Measurements from ENCODE around the gene S100A5.
"Not testable (repeated sequence)": the region's sequence is repeated elsewhere in the genome, so short reads cannot be mapped to it uniquely, and the experiment has no call there.

GRCh38 chr1:153562021-153562420, 21.3 kb upstream of the S100A5 start:
- not testable (repeated sequence) for TF ChIP-seq CTCF (IDR thresholded peaks at IDR 0.05 in 2 of 3, conservative IDR thresholded peaks at IDR 0.05 in 1 of 3; ENCODE audit: control insufficient read depth in 2 of 3, extremely low read depth in 1 of 3, insufficient read depth in 1 of 3, low read depth in 3 of 3, low read length in 3 of 3); BHLHE40 (IDR thresholded peaks at IDR 0.05; ENCODE audit: borderline replicate concordance in 1 of 2, low read depth in 2 of 2, low read length in 1 of 2); KLF5 (IDR thresholded peaks at IDR 0.05; ENCODE audit: partially characterized antibody); EZH2 (IDR thresholded peaks at IDR 0.05; ENCODE audit: borderline replicate concordance, control insufficient read depth, low read depth, low read length); GABPA (IDR thresholded peaks at IDR 0.05; ENCODE audit: low read depth); POLR2A (IDR thresholded peaks at IDR 0.05; ENCODE audit: low read depth, low read length); RUNX3 (IDR thresholded peaks at IDR 0.05; ENCODE audit: low read length); TAF1 (IDR thresholded peaks at IDR 0.05; ENCODE audit: borderline replicate concordance, low read depth, low read length)
- TF ChIP-seq, protein P1, sequence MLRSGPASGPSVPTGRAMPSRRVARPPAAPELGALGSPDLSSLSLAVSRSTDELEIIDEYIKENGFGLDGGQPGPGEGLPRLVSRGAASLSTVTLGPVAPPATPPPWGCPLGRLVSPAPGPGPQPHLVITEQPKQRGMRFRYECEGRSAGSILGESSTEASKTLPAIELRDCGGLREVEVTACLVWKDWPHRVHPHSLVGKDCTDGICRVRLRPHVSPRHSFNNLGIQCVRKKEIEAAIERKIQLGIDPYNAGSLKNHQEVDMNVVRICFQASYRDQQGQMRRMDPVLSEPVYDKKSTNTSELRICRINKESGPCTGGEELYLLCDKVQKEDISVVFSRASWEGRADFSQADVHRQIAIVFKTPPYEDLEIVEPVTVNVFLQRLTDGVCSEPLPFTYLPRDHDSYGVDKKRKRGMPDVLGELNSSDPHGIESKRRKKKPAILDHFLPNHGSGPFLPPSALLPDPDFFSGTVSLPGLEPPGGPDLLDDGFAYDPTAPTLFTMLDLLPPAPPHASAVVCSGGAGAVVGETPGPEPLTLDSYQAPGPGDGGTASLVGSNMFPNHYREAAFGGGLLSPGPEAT (IDR thresholded peaks at IDR 0.05; ENCODE audit: low read depth): not testable (repeated sequence)
- TF ChIP-seq, protein P2, sequence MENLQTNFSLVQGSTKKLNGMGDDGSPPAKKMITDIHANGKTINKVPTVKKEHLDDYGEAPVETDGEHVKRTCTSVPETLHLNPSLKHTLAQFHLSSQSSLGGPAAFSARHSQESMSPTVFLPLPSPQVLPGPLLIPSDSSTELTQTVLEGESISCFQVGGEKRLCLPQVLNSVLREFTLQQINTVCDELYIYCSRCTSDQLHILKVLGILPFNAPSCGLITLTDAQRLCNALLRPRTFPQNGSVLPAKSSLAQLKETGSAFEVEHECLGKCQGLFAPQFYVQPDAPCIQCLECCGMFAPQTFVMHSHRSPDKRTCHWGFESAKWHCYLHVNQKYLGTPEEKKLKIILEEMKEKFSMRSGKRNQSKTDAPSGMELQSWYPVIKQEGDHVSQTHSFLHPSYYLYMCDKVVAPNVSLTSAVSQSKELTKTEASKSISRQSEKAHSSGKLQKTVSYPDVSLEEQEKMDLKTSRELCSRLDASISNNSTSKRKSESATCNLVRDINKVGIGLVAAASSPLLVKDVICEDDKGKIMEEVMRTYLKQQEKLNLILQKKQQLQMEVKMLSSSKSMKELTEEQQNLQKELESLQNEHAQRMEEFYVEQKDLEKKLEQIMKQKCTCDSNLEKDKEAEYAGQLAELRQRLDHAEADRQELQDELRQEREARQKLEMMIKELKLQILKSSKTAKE (IDR thresholded peaks at IDR 0.05; ENCODE audit: low read depth, poor library complexity, severe bottlenecking): not testable (repeated sequence)

All from GM12878 (cell line).